ENCODE results near the gene PPEF1.

PPEF1 gene

DNA sequence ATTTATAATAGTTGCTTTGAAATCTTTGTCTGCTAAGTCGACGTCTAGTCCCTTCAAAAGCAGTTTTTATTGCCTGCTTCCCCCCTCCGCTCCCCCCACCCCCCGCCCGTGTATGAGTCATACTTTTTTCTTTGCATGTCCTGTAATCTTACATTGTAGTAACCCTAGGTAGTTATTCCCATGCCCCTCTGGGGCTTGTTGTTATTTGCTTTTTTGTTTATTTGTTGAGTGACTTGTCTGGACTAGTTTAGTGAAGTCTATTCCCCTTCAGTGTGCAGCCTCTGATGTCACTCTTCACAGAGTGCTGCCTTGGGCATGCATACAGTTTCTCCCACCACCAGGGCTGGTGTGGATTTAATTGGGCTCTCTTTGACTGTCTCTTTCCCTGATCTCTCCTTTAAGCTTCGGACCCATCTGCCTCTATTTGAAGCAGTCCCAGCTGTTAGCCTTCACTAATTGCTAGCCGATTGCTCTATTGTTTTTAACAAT, 86.2 kb downstream of the PPEF1 start:
- peak; percentile 1 for DNase-seq (ENCODE audit: low read depth, low spot score)
- no peak overlapping the region for H3K4me3 ChIP-seq (ENCODE audit: low read depth, low read length)
- in situ Hi-C loops (cut with HindIII; ENCODE audit: low sequenced_read_pairs): no loop called here
- TF ChIP-seq CTCF (IDR thresholded peaks at IDR 0.05; ENCODE audit: low read depth, low read length): no peak

- in situ Hi-C loops (cut with HindIII; ENCODE audit: low sequenced_read_pairs): no loop called here
- TF ChIP-seq CTCF (IDR thresholded peaks at IDR 0.05; ENCODE audit: low read depth, low read length): no peak
- no peak overlapping the region for H3K4me3 ChIP-seq (ENCODE audit: low read depth, low read length)
- DNase-seq (ENCODE audit: low read depth, low spot score): no peak
Measured at GRCh38 chrX:18797141-18797540, 89.7 kb downstream of the PPEF1 start.

- no peak for TF ChIP-seq CTCF (IDR thresholded peaks at IDR 0.05; ENCODE audit: low read depth, low read length)
Measured at GRCh38 chrX:18799911-18800310, 92.5 kb downstream of the PPEF1 start.

DNA sequence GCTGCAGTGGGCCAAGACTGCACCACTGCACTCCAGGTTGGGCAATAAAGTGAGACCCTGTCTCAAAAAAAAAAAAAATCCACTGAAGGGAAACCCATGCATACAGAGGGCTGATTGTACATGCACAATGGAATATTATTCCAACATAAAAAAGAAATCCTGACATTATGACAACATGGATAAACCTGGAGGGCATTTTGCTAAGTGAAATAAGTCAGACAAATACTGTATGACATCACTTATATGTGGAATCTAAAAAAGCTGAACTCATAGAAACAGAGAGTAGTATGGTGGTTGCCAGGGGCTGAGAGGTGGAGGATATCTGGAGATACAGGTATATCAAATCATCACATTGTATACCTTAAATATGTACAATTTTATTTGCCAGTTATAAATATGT, 102.2 kb downstream of the PPEF1 start:
- in situ Hi-C loops (cut with HindIII; ENCODE audit: low sequenced_read_pairs): no loop called here
- no peak overlapping the region for H3K4me3 ChIP-seq (ENCODE audit: low read depth, low read length)
- no peak for DNase-seq (ENCODE audit: low read depth, low spot score)
- no peak for TF ChIP-seq CTCF (IDR thresholded peaks at IDR 0.05; ENCODE audit: low read depth, low read length)

More at GRCh38 chrX:18799911-18800310, 92.5 kb downstream of the PPEF1 start:
- H3K4me3 ChIP-seq (ENCODE audit: low read depth, low read length): no peak overlapping the region
- in situ Hi-C loops (cut with HindIII; ENCODE audit: low sequenced_read_pairs): no loop called here
- DNase-seq (ENCODE audit: low read depth, low spot score): no peak

- no peak for DNase-seq (ENCODE audit: low read depth, low spot score)
- H3K4me3 ChIP-seq (ENCODE audit: low read depth, low read length): no peak overlapping the region
- no peak for TF ChIP-seq CTCF (IDR thresholded peaks at IDR 0.05; ENCODE audit: low read depth, low read length)
- in situ Hi-C loops (cut with HindIII; ENCODE audit: low sequenced_read_pairs): no loop called here
Measured at GRCh38 chrX:18810416-18810815, 103.0 kb downstream of the PPEF1 start.

GRCh38 chrX:18825375-18825774, 117.9 kb downstream of the PPEF1 start:
- in situ Hi-C loops (cut with HindIII; ENCODE audit: low sequenced_read_pairs): no loop called here
- H3K4me3 ChIP-seq (ENCODE audit: low read depth, low read length): no peak overlapping the region
- TF ChIP-seq CTCF (IDR thresholded peaks at IDR 0.05; ENCODE audit: low read depth, low read length): no peak
- no peak for DNase-seq (ENCODE audit: low read depth, low spot score)
